Measurements from ENCODE around the gene KLHL7. TPM values are rescaled to one million over a fixed set of nuclear protein-coding genes. Genes with fewer than 3 reads are reported as not detected.

The KLHL7 gene
- total RNA-seq, 1 donor from 2014 or later = 54.8 TPM

DNA sequence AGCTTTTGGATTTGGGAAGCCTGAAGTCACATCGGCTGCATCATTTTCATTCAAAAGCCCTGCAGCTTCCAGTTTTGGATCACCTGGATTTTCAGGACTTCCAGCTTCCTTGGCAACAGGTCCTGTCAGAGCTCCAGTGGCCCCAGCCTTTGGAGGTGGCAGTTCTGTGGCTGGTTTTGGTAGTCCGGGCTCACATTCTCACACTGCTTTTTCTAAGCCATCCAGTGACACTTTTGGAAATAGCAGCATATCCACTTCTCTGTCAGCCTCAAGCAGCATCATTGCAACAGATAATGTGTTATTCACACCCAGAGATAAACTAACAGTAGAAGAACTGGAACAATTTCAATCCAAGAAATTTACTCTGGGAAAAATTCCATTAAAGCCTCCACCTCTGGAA, 94.7 kb downstream of the KLHL7 start:
- H3K36me3 ChIP-seq (ENCODE audit: control insufficient read depth, insufficient read depth, low read length) = no peaks in the 10 kb centered on the region

DNA sequence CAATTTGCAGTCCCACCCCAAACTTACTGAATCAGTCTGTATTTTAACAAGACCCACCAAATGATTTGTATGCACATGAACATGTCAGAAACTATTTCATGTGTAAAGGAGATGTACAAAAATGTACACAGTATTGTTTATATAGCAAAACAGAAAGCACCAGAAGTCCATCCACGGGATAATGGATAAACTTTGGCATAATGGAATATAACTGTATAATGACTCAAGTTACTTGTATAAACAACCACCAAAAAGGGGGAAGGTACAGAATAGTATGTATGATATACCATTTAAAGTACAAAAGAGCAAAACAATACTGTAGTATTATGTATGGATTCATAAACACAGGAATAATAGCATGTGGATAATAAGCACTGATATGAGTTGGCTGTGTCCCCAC, 98.7 kb downstream of the KLHL7 start:
- DNase-seq (ENCODE audit: low read depth) = no peak
- TF ChIP-seq, protein P1, sequence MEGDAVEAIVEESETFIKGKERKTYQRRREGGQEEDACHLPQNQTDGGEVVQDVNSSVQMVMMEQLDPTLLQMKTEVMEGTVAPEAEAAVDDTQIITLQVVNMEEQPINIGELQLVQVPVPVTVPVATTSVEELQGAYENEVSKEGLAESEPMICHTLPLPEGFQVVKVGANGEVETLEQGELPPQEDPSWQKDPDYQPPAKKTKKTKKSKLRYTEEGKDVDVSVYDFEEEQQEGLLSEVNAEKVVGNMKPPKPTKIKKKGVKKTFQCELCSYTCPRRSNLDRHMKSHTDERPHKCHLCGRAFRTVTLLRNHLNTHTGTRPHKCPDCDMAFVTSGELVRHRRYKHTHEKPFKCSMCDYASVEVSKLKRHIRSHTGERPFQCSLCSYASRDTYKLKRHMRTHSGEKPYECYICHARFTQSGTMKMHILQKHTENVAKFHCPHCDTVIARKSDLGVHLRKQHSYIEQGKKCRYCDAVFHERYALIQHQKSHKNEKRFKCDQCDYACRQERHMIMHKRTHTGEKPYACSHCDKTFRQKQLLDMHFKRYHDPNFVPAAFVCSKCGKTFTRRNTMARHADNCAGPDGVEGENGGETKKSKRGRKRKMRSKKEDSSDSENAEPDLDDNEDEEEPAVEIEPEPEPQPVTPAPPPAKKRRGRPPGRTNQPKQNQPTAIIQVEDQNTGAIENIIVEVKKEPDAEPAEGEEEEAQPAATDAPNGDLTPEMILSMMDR (IDR thresholded peaks at IDR 0.05; ENCODE audit: insufficient read depth, low read length, poor library complexity, severe bottlenecking) = no peak
- H3K4me3 ChIP-seq (ENCODE audit: low read depth, low read length) = no peak overlapping the region
- no peaks in the 10 kb centered on the region for H3K27me3 ChIP-seq (ENCODE audit: control insufficient read depth, insufficient read depth, low read length)
- H3K36me3 ChIP-seq (ENCODE audit: control insufficient read depth, insufficient read depth, low read length) = no peaks in the 10 kb centered on the region

More for the DNA sequence above, 94.7 kb downstream of the KLHL7 start:
- DNase-seq (ENCODE audit: low read depth) = no peak
- TF ChIP-seq, protein P1 (IDR thresholded peaks at IDR 0.05; ENCODE audit: insufficient read depth, low read length, poor library complexity, severe bottlenecking) = no peak
- no peak overlapping the region for H3K4me3 ChIP-seq (ENCODE audit: low read depth, low read length)
- no peaks in the 10 kb centered on the region for H3K27me3 ChIP-seq (ENCODE audit: control insufficient read depth, insufficient read depth, low read length)

DNA sequence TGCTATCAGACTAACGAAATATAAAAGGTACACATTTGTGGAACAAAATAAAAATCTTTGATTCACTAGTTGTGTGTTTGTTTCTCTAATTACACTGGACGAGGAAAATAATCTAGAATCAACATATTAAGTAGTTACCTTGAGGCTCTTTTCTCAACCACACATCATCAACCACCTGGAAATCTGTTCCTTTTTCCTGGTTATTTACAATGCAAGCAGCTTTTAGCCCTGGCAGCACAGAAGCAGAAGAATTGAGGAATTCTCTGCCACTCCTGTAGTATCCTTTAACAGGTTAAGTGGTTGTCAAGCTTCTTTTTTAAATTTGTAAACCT, 100.0 kb downstream of the KLHL7 start:
- H3K4me3 ChIP-seq (ENCODE audit: low read depth, low read length) = no peak overlapping the region
- DNase-seq (ENCODE audit: low read depth) = no peak

DNA sequence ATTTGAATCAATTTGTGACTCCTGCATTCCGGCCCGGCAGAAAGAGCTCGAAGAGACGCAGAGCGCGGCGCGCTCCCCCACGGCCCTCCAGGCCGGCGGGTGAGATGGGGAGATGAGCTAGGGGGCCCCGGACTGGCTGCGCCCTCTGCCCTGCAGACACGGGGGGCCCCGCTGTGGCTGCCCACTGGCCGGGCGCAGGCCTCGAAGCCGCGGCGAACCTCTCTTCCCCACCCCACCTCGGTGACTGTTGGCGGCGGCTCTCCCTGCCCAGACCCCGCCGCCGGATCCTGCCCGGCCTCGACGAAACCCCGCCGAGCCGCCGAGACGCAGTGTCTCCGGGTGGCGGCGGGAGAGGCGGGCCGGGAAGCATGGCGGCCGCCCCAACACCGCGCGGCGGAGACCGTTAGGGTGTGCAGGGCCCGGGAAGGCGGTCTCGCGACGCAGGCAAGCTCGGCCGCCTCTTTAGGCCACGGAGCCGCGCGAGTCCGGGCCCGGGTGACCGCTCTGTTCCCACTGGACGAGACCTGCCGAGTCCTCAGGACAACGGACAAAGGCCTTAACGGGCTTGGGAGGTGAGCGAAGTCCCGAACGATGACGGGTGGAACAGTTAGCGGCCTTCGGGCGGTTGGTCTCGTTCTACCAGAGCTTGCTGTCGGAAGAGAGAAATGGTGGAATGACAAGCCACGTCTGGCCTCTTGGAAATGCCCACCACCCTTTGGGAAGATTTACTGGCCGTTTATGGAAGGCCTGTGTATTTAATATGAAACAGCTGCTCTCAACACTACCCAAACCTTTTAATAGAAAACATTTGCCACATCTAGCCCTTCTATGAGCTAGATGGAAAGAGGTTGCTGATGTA, 100.6 kb downstream of the KLHL7 start:
- Histone ChIP-seq H3K27me3 (ENCODE audit: control insufficient read depth, insufficient read depth, low read length) (no peaks in the 10 kb centered on the region), H3K4me3 (ENCODE audit: low read depth, low read length) (peak overlapping the region; percentile 19), H3K36me3 (ENCODE audit: control insufficient read depth, insufficient read depth, low read length) (no peaks in the 10 kb centered on the region)
- no peak for DNase-seq (ENCODE audit: low read depth)
- TF ChIP-seq, protein P1 (IDR thresholded peaks at IDR 0.05; ENCODE audit: insufficient read depth, low read length, poor library complexity, severe bottlenecking) = no peak

More for the DNA sequence above, 100.0 kb downstream of the KLHL7 start:
- Histone ChIP-seq H3K36me3 (ENCODE audit: control insufficient read depth, insufficient read depth, low read length) (no peaks in the 10 kb centered on the region), H3K27me3 (ENCODE audit: control insufficient read depth, insufficient read depth, low read length) (no peaks in the 10 kb centered on the region)
- TF ChIP-seq, protein P1 (IDR thresholded peaks at IDR 0.05; ENCODE audit: insufficient read depth, low read length, poor library complexity, severe bottlenecking) = no peak

DNA sequence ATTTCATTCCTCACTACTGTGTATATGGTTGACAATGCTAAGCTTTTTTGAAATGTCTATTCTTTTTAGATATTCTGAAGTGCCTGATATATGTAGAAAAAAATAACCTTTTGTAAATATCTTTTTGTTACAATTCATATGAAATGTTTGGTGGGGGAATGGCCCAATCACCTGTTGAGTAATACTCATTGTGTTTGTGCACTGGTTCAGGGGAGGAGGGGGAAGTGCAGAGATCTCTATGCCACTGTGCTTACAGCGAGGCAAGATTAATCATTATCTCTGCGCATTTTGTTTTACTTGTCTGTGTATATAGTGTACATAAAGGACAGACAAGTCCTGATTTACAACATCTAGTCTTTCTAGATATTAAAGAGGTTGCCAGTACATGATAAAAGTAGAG, 101.4 kb downstream of the KLHL7 start:
- no peak overlapping the region for H3K4me3 ChIP-seq (ENCODE audit: low read depth, low read length)
- TF ChIP-seq, protein P1 (IDR thresholded peaks at IDR 0.05; ENCODE audit: insufficient read depth, low read length, poor library complexity, severe bottlenecking) = no peak
- H3K27me3 ChIP-seq (ENCODE audit: control insufficient read depth, insufficient read depth, low read length) = no peaks in the 10 kb centered on the region
- no peak for DNase-seq (ENCODE audit: low read depth)
- no peaks in the 10 kb centered on the region for H3K36me3 ChIP-seq (ENCODE audit: control insufficient read depth, insufficient read depth, low read length)

DNA sequence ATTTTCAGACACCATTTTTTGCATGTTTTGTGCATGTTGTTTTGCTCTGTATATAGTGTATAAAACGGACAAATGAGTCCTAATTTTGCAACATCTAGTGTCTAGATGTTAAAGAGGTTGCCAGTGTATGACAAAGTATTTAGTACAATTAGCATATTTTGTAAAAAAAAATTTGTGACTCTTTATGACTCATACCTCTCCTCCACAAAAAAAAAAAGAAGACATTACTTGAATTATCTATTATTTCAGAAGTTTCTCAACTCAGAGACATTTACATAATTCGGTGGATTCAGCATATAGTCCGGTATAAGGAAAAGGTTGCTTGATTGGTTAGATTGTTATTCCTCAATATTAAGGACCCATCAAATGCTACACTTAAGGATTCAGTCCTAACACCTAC, 102.3 kb downstream of the KLHL7 start:
- TF ChIP-seq, protein P1 (IDR thresholded peaks at IDR 0.05; ENCODE audit: insufficient read depth, low read length, poor library complexity, severe bottlenecking) = no peak
- DNase-seq (ENCODE audit: low read depth) = no peak
- H3K27me3 ChIP-seq (ENCODE audit: control insufficient read depth, insufficient read depth, low read length) = no peaks in the 10 kb centered on the region
- H3K36me3 ChIP-seq (ENCODE audit: control insufficient read depth, insufficient read depth, low read length) = no peaks in the 10 kb centered on the region
- no peak overlapping the region for H3K4me3 ChIP-seq (ENCODE audit: low read depth, low read length)
